Measurements from ENCODE around the gene FMN1. TPM values are rescaled to one million over a fixed set of nuclear protein-coding genes. Genes with fewer than 3 reads are reported as not detected.

The FMN1 gene
- polyA plus RNA-seq, 3 donors, result 0.28 to 3.7 (median 0.34) TPM

GRCh38 chr15:33125894-33126537 lies 68.5 kb downstream of the FMN1 start:
- no peak for DNase-seq
- 49% methylated on average over 2 of the region's 7 CpGs for WGBS (ENCODE audit: insufficient coverage)
- no peaks in the 10 kb centered on the region for H3K79me2 ChIP-seq (ENCODE audit: insufficient read depth, low read length)
- peak overlapping the region; percentile 64 for H3K4me2 ChIP-seq (replicated peaks; ENCODE audit: extremely low read depth, low read length, poor library complexity, severe bottlenecking)
- no peaks in the 10 kb centered on the region for H3K36me3 ChIP-seq (replicated peaks in 1 of 2; ENCODE audit: control insufficient read depth in 1 of 2, insufficient read depth in 2 of 2, low read length in 2 of 2)
- peaks cover 19 to 22% of the 10 kb centered on the region in 2 donors for H3K4me1 ChIP-seq (ENCODE audit: control insufficient read depth in 1 of 2, insufficient read depth in 2 of 2, low read length in 2 of 2)
- H3K9me3 Mint-ChIP-seq, result peaks cover 0 to 9% (median 4%) of the 10 kb centered on the region in 7 donors
- no peak overlapping the region for H3K27ac ChIP-seq (ENCODE audit: low read depth in 1 of 2, low read length in 2 of 2)
- H3K9me3 ChIP-seq (replicated peaks in 1 of 2; ENCODE audit: control insufficient read depth in 1 of 2, insufficient read depth in 1 of 2, low read length in 2 of 2), result peaks cover 0 to 3% of the 10 kb centered on the region in 2 donors
- intact Hi-C loops (cut with micrococcal nuclease), result loop anchor here in 1 of 2 donors (5.0 kb wide), 1 partner anchor 34 kb away; no protein-coding TSS in a partner anchor
- H3K36me3 Mint-ChIP-seq, result peaks cover 0 to 3% of the 10 kb centered on the region in 2 donors
- peaks cover 0 to 2% (median 0%) of the 10 kb centered on the region in 3 donors for H3K27me3 Mint-ChIP-seq (ENCODE audit: low read depth in 3 of 3)
- no peak for TF ChIP-seq CTCF (IDR thresholded peaks at IDR 0.05)
- H4K20me1 ChIP-seq (ENCODE audit: insufficient read depth, low read length), result no peaks in the 10 kb centered on the region
- H3K9ac ChIP-seq (ENCODE audit: insufficient read depth, low read length, poor library complexity, severe bottlenecking), result peak overlapping the region; percentile 16
- no peak overlapping the region for H2AFZ ChIP-seq (ENCODE audit: insufficient read depth, low read depth, low read length, poor library complexity, severe bottlenecking)
- peak overlapping the region in 1 of 3 experiments; percentile 49 for H3K4me3 ChIP-seq (replicated peaks in 1 of 3; ENCODE audit: low read depth in 2 of 3, low read length in 3 of 3)
- H3K4me1 Mint-ChIP-seq, result peaks cover 21% of the 10 kb centered on the region
- H3K4me3 Mint-ChIP-seq, result peak overlapping the region in 1 of 2 donors; percentile 81
- H3K27ac Mint-ChIP-seq, result peak overlapping the region in 4 of 7 donors; percentile 14 to 64 (median 32)
- no peaks in the 10 kb centered on the region for H3K27me3 ChIP-seq (ENCODE audit: control insufficient read depth in 2 of 2, insufficient read depth in 2 of 2, low read length in 2 of 2)

GRCh38 chr15:33124811-33125210 lies 69.7 kb downstream of the FMN1 start:
- Histone ChIP-seq H4K20me1 (ENCODE audit: insufficient read depth, low read length) (no peaks in the 10 kb centered on the region), H3K79me2 (ENCODE audit: insufficient read depth, low read length) (no peaks in the 10 kb centered on the region), H3K4me3 (replicated peaks in 1 of 3; ENCODE audit: low read depth in 2 of 3, low read length in 3 of 3) (no peak overlapping the region), H3K9me3 (replicated peaks in 1 of 2; ENCODE audit: control insufficient read depth in 1 of 2, insufficient read depth in 1 of 2, low read length in 2 of 2) (peaks cover 0 to 3% of the 10 kb centered on the region in 2 donors), H3K27me3 (ENCODE audit: control insufficient read depth in 2 of 2, insufficient read depth in 2 of 2, low read length in 2 of 2) (no peaks in the 10 kb centered on the region), H2AFZ (ENCODE audit: insufficient read depth, low read depth, low read length, poor library complexity, severe bottlenecking) (no peak overlapping the region), H3K4me2 (replicated peaks; ENCODE audit: extremely low read depth, low read length, poor library complexity, severe bottlenecking) (no peak overlapping the region), H3K4me1 (ENCODE audit: control insufficient read depth in 1 of 2, insufficient read depth in 2 of 2, low read length in 2 of 2) (peaks cover 19 to 22% of the 10 kb centered on the region in 2 donors), H3K9ac (ENCODE audit: insufficient read depth, low read length, poor library complexity, severe bottlenecking) (no peak overlapping the region), H3K27ac (ENCODE audit: low read depth in 1 of 2, low read length in 2 of 2) (no peak overlapping the region), H3K36me3 (replicated peaks in 1 of 2; ENCODE audit: control insufficient read depth in 1 of 2, insufficient read depth in 2 of 2, low read length in 2 of 2) (no peaks in the 10 kb centered on the region)
- Mint-ChIP-seq H3K4me1 (peaks cover 21% of the 10 kb centered on the region), H3K9me3 (peaks cover 0 to 9% (median 4%) of the 10 kb centered on the region in 7 donors), H3K27ac (no peak overlapping the region), H3K36me3 (peaks cover 0 to 3% of the 10 kb centered on the region in 2 donors), H3K27me3 (ENCODE audit: low read depth in 3 of 3) (peaks cover 0 to 2% (median 0%) of the 10 kb centered on the region in 3 donors), H3K4me3 (no peak overlapping the region)
- WGBS (ENCODE audit: insufficient coverage), result no CpG with 5 or more reads among the region's 4 CpGs
- intact Hi-C loops (cut with micrococcal nuclease), result loop anchor here in 1 of 2 donors (5.0 kb wide), 1 partner anchor 33 kb away; no protein-coding TSS in a partner anchor
- DNase-seq, result no peak
- TF ChIP-seq CTCF (IDR thresholded peaks at IDR 0.05), result no peak
